CD14-positive monocyte (primary cell): ENCODE data around the gene SEL1L3. TPM values are rescaled to one million over a fixed set of nuclear protein-coding genes. Genes with fewer than 3 reads are reported as not detected.

Experiments used
- DNase-seq, 3 donors: peaks; one replicate each; pipeline ENCODE4 v3.0.0-alpha.2; 2011 to 2022
- H2AFZ ChIP-seq: 2 replicates; pipeline ENCODE4 v1.6.0; 2012; ENCODE audit warnings: mild to moderate bottlenecking, low read depth, low read length, inconsistent platforms; ENCODE audit not compliant: insufficient read depth, poor library complexity, severe bottlenecking
- H3K27ac ChIP-seq, 2 donors: 1 replicate in 1 of 2; 2 replicates in 1 of 2; pipeline ENCODE4 v1.5.1; 2012 to 2013; ENCODE audit warnings: low read length in 2 of 2, control low read depth in 1 of 2, inconsistent platforms in 1 of 2, low read depth in 1 of 2, mild to moderate bottlenecking in 1 of 2
- H3K27me3 ChIP-seq, 2 donors: one replicate each; pipeline versions ENCODE4 v1.6.0 to v1.6.1; 2011 to 2013; ENCODE audit warnings: low read length in 2 of 2; ENCODE audit not compliant: control insufficient read depth in 2 of 2, insufficient read depth in 2 of 2
- H3K36me3 ChIP-seq, 2 donors: replicated peaks in 1 of 2; 1 replicate in 1 of 2; 2 replicates in 1 of 2; pipeline versions ENCODE4 v1.5.1 to v1.6.1; 2012 to 2013; ENCODE audit warnings: low read length in 2 of 2, control low read depth in 1 of 2, inconsistent platforms in 1 of 2, mild to moderate bottlenecking in 1 of 2; ENCODE audit not compliant: insufficient read depth in 2 of 2, control insufficient read depth in 1 of 2
- H3K4me1 ChIP-seq, 2 donors: 1 replicate in 1 of 2; 2 replicates in 1 of 2; pipeline versions ENCODE4 v1.5.1 to v1.6.1; 2012 to 2013; ENCODE audit warnings: low read length in 2 of 2, control low read depth in 1 of 2, inconsistent platforms in 1 of 2, mild to moderate bottlenecking in 1 of 2, moderate library complexity in 1 of 2; ENCODE audit not compliant: insufficient read depth in 2 of 2, control insufficient read depth in 1 of 2
- H3K4me2 ChIP-seq: replicated peaks from 2 replicates; pipeline ENCODE3; 2012; ENCODE audit warnings: low read length, moderate library complexity, mild to moderate bottlenecking; ENCODE audit not compliant: poor library complexity, severe bottlenecking; ENCODE audit errors: extremely low read depth
- H3K4me3 ChIP-seq, 3 experiments: fragments of 200-600 bp in 1 of 3; sonication (generic) in 1 of 3; replicated peaks in 1 of 3; 1 replicate in 2 of 3; 2 replicates in 1 of 3; pipeline ENCODE4 v1.5.1; 2011 to 2013; ENCODE audit warnings: low read length in 3 of 3, mild to moderate bottlenecking in 3 of 3, control low read depth in 2 of 3, low read depth in 2 of 3, inconsistent platforms in 1 of 3, moderate library complexity in 1 of 3
- H3K79me2 ChIP-seq: 2 replicates; pipeline ENCODE4 v1.6.0; 2012; ENCODE audit warnings: mild to moderate bottlenecking, control low read depth, inconsistent platforms, low read length, moderate library complexity; ENCODE audit not compliant: insufficient read depth
- H3K9ac ChIP-seq: 2 replicates; pipeline ENCODE4 v1.6.0; 2017; ENCODE audit warnings: low read length, mild to moderate bottlenecking; ENCODE audit not compliant: insufficient read depth, poor library complexity, severe bottlenecking
- H3K9me3 ChIP-seq, 2 donors: replicated peaks in 1 of 2; 1 replicate in 1 of 2; 2 replicates in 1 of 2; pipeline versions ENCODE4 v1.5.1 to v1.6.1; 2012 to 2013; ENCODE audit warnings: low read length in 2 of 2, control low read depth in 1 of 2; ENCODE audit not compliant: control insufficient read depth in 1 of 2, insufficient read depth in 1 of 2
- H4K20me1 ChIP-seq: 2 replicates; pipeline ENCODE4 v1.6.0; 2012; ENCODE audit warnings: mild to moderate bottlenecking, low read length, control low read depth, moderate library complexity; ENCODE audit not compliant: insufficient read depth
- H3K27ac Mint-ChIP-seq, 7 donors: one replicate each; pipeline ENCODE4 v1.8.0; 2020; ENCODE audit warnings: mild to moderate bottlenecking in 7 of 7, mixed read lengths in 7 of 7, moderate library complexity in 6 of 7, inconsistent platforms in 2 of 7
- H3K27me3 Mint-ChIP-seq, 3 donors: one replicate each; pipeline ENCODE4 v1.8.0; 2021 to 2022; ENCODE audit warnings: low read depth in 3 of 3, mild to moderate bottlenecking in 3 of 3, mixed read lengths in 3 of 3, moderate library complexity in 3 of 3, inconsistent platforms in 1 of 3
- H3K36me3 Mint-ChIP-seq, 2 donors: one replicate each; pipeline ENCODE4 v1.8.0; 2020; ENCODE audit warnings: mixed read lengths in 2 of 2, inconsistent platforms in 1 of 2, mild to moderate bottlenecking in 1 of 2
- H3K4me1 Mint-ChIP-seq: one replicate; pipeline ENCODE4 v1.8.0; 2020; ENCODE audit warnings: mild to moderate bottlenecking, mixed read lengths
- H3K4me3 Mint-ChIP-seq, 2 donors: one replicate each; pipeline ENCODE4 v1.8.0; 2020; ENCODE audit warnings: mild to moderate bottlenecking in 2 of 2, mixed read lengths in 2 of 2, moderate library complexity in 1 of 2
- H3K9me3 Mint-ChIP-seq, 7 donors: one replicate each; pipeline ENCODE4 v1.8.0; 2020 to 2022; ENCODE audit warnings: mixed read lengths in 7 of 7, mild to moderate bottlenecking in 6 of 7, moderate library complexity in 6 of 7, inconsistent platforms in 2 of 7
- CTCF ChIP-seq: fragments of 200-600 bp; IDR thresholded peaks from one replicate; pipeline ENCODE4 v1.8.0; 2022; ENCODE audit warnings: antibody characterized with exemption, mild to moderate bottlenecking
- WGBS: methylation state at CpG from one replicate; pipeline ENCODE4 v1.1.5; 2013; ENCODE audit warnings: missing lambda C conversion rate; ENCODE audit not compliant: insufficient coverage; 5-methylcytosine and 5-hydroxymethylcytosine counted together
- intact Hi-C, 2 donors: fragments of 100-400 bp; cut with micrococcal nuclease; formaldehyde crosslinking; loops; one replicate each; pipeline versions ENCODE4 v1.15.0 to v1.15.1; 2023
- polyA plus RNA-seq, 3 donors: library from polyadenylated mRNA; depleted of rRNA in 1 of 3; unstranded in 2 of 3; stranded (reverse) in 1 of 3; fragments of 300-500 nt in 2 of 3; fragments of >200 nt in 1 of 3; fragmentation: Illumina TruSeq in 2 of 3; gene quantifications; 1 replicate in 2 of 3; 2 replicates in 1 of 3; pipeline ENCODE4 v1.2.3, GENCODE V29; 2012 to 2021

SEL1L3 gene
- polyA plus RNA-seq, 3 donors, result 0.61 to 2.2 (median 1.7) TPM

GRCh38 chr4:25839687-25840086 is 23.1 kb downstream of the SEL1L3 start:
- peaks cover 17 to 25% of the 10 kb centered on the region in 2 donors for H3K4me1 ChIP-seq
- no peak overlapping the region for H3K4me3 Mint-ChIP-seq
- H3K9me3 ChIP-seq, result no peaks in the 10 kb centered on the region
- H3K27ac Mint-ChIP-seq, result no peak overlapping the region
- no peaks in the 10 kb centered on the region for H3K9me3 Mint-ChIP-seq
- H3K36me3 Mint-ChIP-seq, result no peaks in the 10 kb centered on the region
- H2AFZ ChIP-seq, result no peak overlapping the region
- no peaks in the 10 kb centered on the region for H3K27me3 ChIP-seq
- no peak overlapping the region for H3K4me3 ChIP-seq
- DNase-seq, result no peak
- intact Hi-C loops, result no loop called here
- TF ChIP-seq CTCF, result no peak
- H3K4me1 Mint-ChIP-seq, result peaks cover 27% of the 10 kb centered on the region
- H3K36me3 ChIP-seq, result no peaks in the 10 kb centered on the region
- no peak overlapping the region for H3K4me2 ChIP-seq
- no peaks in the 10 kb centered on the region for H3K79me2 ChIP-seq
- peaks cover 3 to 7% (median 6%) of the 10 kb centered on the region in 3 donors for H3K27me3 Mint-ChIP-seq
- no peak overlapping the region for H3K9ac ChIP-seq
- H4K20me1 ChIP-seq, result no peaks in the 10 kb centered on the region
- 96% methylated on average over 8 of the region's 12 CpGs for WGBS
- no peak overlapping the region for H3K27ac ChIP-seq

- Histone ChIP-seq H3K79me2 (no peaks in the 10 kb centered on the region), H3K4me3 (no peak overlapping the region), H2AFZ (no peak overlapping the region), H3K36me3 (no peaks in the 10 kb centered on the region), H3K27ac (no peak overlapping the region), H3K27me3 (no peaks in the 10 kb centered on the region), H4K20me1 (no peaks in the 10 kb centered on the region), H3K9me3 (no peaks in the 10 kb centered on the region), H3K4me2 (no peak overlapping the region), H3K9ac (no peak overlapping the region), H3K4me1 (peaks cover 12 to 21% of the 10 kb centered on the region in 2 donors)
- H3K27me3 Mint-ChIP-seq, result peaks cover 3 to 7% (median 6%) of the 10 kb centered on the region in 3 donors
- peaks cover 23% of the 10 kb centered on the region for H3K4me1 Mint-ChIP-seq
- no peak for DNase-seq
- no peak overlapping the region for H3K27ac Mint-ChIP-seq
- intact Hi-C loops, result no loop called here
- no peaks in the 10 kb centered on the region for H3K9me3 Mint-ChIP-seq
- H3K4me3 Mint-ChIP-seq, result no peak overlapping the region
- no peaks in the 10 kb centered on the region for H3K36me3 Mint-ChIP-seq
- WGBS, result 95% methylated on average over 5 of the region's 8 CpGs
- no peak for TF ChIP-seq CTCF
These were observed 23.6 kb downstream of the SEL1L3 start for GRCh38 chr4:25839233-25839632.
